Transverse colon (tissue), 4 donors: ENCODE results near the gene RTF2. TPM values are rescaled to one million over a fixed set of nuclear protein-coding genes. Genes with fewer than 3 reads are reported as not detected.

ENCODE experiments used
- DNase-seq: peaks from one replicate; pipeline ENCODE4 v3.0.0-alpha.2; 2019
- H3K27ac ChIP-seq, 4 donors: fragments of 200-600 bp; sonication (generic); 2 replicates each; pipeline ENCODE4 v1.5.1; 2016 to 2018; ENCODE audit warnings: inconsistent platforms in 4 of 4
- H3K27me3 ChIP-seq: fragments of 200-600 bp; sonication (generic); 2 replicates; pipeline ENCODE4 v1.5.1; 2017; ENCODE audit warnings: inconsistent platforms
- H3K36me3 ChIP-seq, 4 donors: fragments of 200-600 bp; sonication (generic); 2 replicates each; pipeline ENCODE4 v1.5.1; 2017 to 2019; ENCODE audit warnings: inconsistent platforms in 4 of 4
- H3K4me1 ChIP-seq, 4 donors: fragments of 200-600 bp; sonication (generic); 2 replicates each; pipeline ENCODE4 v1.5.1; 2017 to 2020; ENCODE audit warnings: inconsistent platforms in 4 of 4
- H3K4me3 ChIP-seq, 4 donors: fragments of 200-600 bp; sonication (generic); 1 replicate in 1 of 4; 2 replicates in 3 of 4; pipeline versions ENCODE4 v1.5.1 to v1.6.1; 2017 to 2019; ENCODE audit warnings: inconsistent platforms in 4 of 4
- H3K9me3 ChIP-seq, 2 donors: fragments of 200-600 bp; sonication (generic); 2 replicates each; pipeline ENCODE4 v1.5.1; 2017 to 2019; ENCODE audit warnings: inconsistent platforms in 2 of 2
- CTCF ChIP-seq, 5 experiments: fragments of 200-600 bp in 3 of 5; fragments of 450-650 bp in 2 of 5; sonication (generic) in 3 of 5; IDR thresholded peaks; 1 replicate in 2 of 5; 2 replicates in 3 of 5; pipeline ENCODE4 v1.5.1; 2016 to 2017; ENCODE audit warnings: antibody characterized with exemption in 5 of 5, inconsistent platforms in 3 of 5, mild to moderate bottlenecking in 2 of 5, moderate library complexity in 1 of 5
- EP300 ChIP-seq: sonication (generic); formaldehyde crosslinking; IDR thresholded peaks from one replicate; pipeline ENCODE4 v1.6.1; 2017; ENCODE audit warnings: antibody characterized with exemption, low read depth
- POLR2A ChIP-seq: fragments of 450-650 bp; IDR thresholded peaks from one replicate; pipeline ENCODE4 v1.6.1; 2016; ENCODE audit warnings: antibody characterized with exemption, mild to moderate bottlenecking, moderate library complexity
- POLR2AphosphoS5 ChIP-seq, 3 donors: sonication (generic); formaldehyde crosslinking; IDR thresholded peaks; one replicate each; pipeline ENCODE4 v1.6.1; 2016; ENCODE audit warnings: antibody characterized with exemption in 3 of 3
- whole genome bisulfite sequencing, 2 donors: methylation state at CpG; one replicate each; pipeline ENCODE4 v1.1.5; 2018; ENCODE audit warnings: low coverage in 1 of 2; 5-methylcytosine and 5-hydroxymethylcytosine counted together
- in situ Hi-C, 4 donors: fragments of 200-750 bp; cut with MboI; loops; one replicate each; pipeline versions ENCODE4 v1.15.0 to v1.15.1; 2017; ENCODE audit warnings: low sequenced_read_pairs in 3 of 4, low pct_ligation_motif_present in 1 of 4, low pct_unique_long_range_greater_than_20kb in 1 of 4
- intact Hi-C: fragments of 100-400 bp; cut with DNase I; formaldehyde crosslinking; loops from one replicate; pipeline ENCODE4 v1.15.1; 2023; ENCODE audit warnings: low total_unique reads
- total RNA-seq, 4 donors: library from RNA; depleted of rRNA; stranded (reverse); fragments of >200 nt; gene quantifications; one replicate each; pipeline ENCODE4 v1.1.0, GENCODE V29; 2016

Gene RTF2
- total RNA-seq, 4 donors from 2014 or later = 49.5 to 130 (median 50.5) TPM

DNA sequence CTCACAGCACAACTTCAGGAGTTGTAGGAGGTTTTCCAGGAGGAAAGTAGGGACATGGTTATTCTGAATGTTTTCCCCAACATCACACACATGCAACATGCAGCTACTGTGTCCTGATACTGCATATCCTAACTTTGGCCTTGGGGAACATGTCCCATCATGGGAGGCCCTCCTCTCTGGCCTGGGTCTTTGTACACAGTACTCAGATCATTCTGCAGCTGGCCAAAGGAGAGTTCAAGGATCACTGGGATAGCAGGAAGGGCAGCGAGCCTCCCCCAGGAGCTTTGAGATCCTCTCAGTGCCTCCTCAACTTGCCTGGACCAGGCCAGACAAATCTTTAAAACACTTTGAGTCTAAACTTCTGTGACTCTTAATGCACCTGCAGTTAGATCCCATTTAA, 43.5 kb upstream of the RTF2 start:
- H3K4me3 ChIP-seq = no peak overlapping the region
- peaks cover 0 to 13% (median 0%) of the 10 kb centered on the region in 4 donors for H3K4me1 ChIP-seq
- TF ChIP-seq CTCF (IDR thresholded peaks at IDR 0.05) (no peak), POLR2A (no peak), POLR2AphosphoS5 (IDR thresholded peaks at IDR 0.05) (no peak), EP300 (no peak)
- no peaks in the 10 kb centered on the region for H3K9me3 ChIP-seq
- no peaks in the 10 kb centered on the region for H3K36me3 ChIP-seq
- in situ Hi-C loops = no loop called here
- H3K27me3 ChIP-seq = no peaks in the 10 kb centered on the region
- no peak overlapping the region for H3K27ac ChIP-seq
- 82% methylated on average over 1 of the region's 1 CpG; no CpG with 5 or more reads in 1 of the 2 donors for WGBS, 2 donors
- DNase-seq = no peak
- intact Hi-C loops = no loop called here

GRCh38 chr20:56426026-56426425, 42.4 kb upstream of the RTF2 start:
- H3K27me3 ChIP-seq = no peaks in the 10 kb centered on the region
- WGBS, 2 donors = 91 to 92% methylated on average over 2 to 9 of the region's 9 CpGs
- H3K36me3 ChIP-seq = no peaks in the 10 kb centered on the region
- intact Hi-C loops (no loop called here), in situ Hi-C loops (no loop called here)
- H3K4me1 ChIP-seq = peaks cover 0 to 15% (median 0%) of the 10 kb centered on the region in 4 donors
- no peak for DNase-seq
- no peak overlapping the region for H3K27ac ChIP-seq
- no peak overlapping the region for H3K4me3 ChIP-seq
- H3K9me3 ChIP-seq = no peaks in the 10 kb centered on the region
- TF ChIP-seq CTCF (IDR thresholded peaks at IDR 0.05) (no peak), POLR2AphosphoS5 (IDR thresholded peaks at IDR 0.05) (no peak)

DNA sequence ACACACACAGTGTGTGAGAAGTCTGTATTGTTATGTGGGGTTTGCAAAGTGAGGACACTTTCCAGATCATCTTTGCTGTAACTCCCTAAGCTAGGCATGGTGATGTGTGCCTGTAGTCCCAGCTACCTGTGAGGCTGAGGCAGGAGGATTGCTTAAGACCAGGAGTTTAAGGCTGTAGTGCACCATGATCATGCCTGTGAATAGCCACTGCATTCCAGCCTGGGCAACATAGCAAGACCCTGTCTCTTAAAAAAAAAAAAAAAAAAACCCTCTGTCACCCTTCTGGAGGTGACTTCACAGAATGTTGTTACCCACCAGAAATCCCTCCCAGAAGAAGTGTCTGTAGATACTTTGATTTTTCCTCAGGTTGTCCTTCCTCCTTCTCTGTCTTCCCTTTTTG, 41.5 kb upstream of the RTF2 start:
- H3K4me1 ChIP-seq = peaks cover 0 to 15% (median 0%) of the 10 kb centered on the region in 4 donors
- intact Hi-C loops (no loop called here), in situ Hi-C loops (no loop called here)
- no peak overlapping the region for H3K4me3 ChIP-seq
- TF ChIP-seq POLR2A = no peak
- TF ChIP-seq CTCF (IDR thresholded peaks at IDR 0.05) = no peak
- no peak for TF ChIP-seq POLR2AphosphoS5 (IDR thresholded peaks at IDR 0.05)
- TF ChIP-seq EP300 = no peak
- no peak for DNase-seq
- no peaks in the 10 kb centered on the region for H3K36me3 ChIP-seq
- H3K27me3 ChIP-seq = no peaks in the 10 kb centered on the region
- H3K27ac ChIP-seq = no peak overlapping the region
- H3K9me3 ChIP-seq = no peaks in the 10 kb centered on the region

DNA sequence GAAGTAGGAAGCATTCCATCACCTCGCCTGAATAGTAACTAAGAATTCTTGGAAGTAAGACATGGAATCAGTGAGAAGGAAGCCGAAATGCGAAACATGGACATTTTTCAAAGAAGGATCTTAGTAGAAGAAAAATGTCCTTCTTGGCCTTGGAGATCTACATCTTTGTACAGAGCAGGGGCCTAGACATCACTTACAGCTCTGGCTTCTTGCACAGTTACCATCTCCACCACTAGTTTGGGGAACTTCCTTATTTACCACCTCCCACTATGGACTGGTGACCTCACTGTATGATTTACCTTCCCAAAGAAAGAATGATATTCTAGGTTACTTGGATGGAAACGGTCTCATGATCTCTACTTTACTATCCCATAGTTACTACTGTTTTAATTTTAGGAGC, 40.6 kb upstream of the RTF2 start:
- Histone ChIP-seq H3K27ac (no peak overlapping the region), H3K36me3 (no peaks in the 10 kb centered on the region), H3K27me3 (no peaks in the 10 kb centered on the region), H3K4me1 (peaks cover 0 to 13% (median 0%) of the 10 kb centered on the region in 4 donors), H3K4me3 (no peak overlapping the region), H3K9me3 (no peaks in the 10 kb centered on the region)
- TF ChIP-seq EP300 (no peak), POLR2A (no peak), CTCF (IDR thresholded peaks at IDR 0.05) (no peak)
- 80 to 94% methylated on average over 4 of the region's 4 CpGs for WGBS, 2 donors
- in situ Hi-C loops (no loop called here), intact Hi-C loops (no loop called here)
- no peak for DNase-seq
